Ishikawa (cell line): ENCODE measurements around the gene CD2AP.

Experiments
- CEBPB ChIP-seq: IDR thresholded peaks from 2 replicates; pipeline ENCODE4 v1.6.1; 2012
- CREB1 ChIP-seq: IDR thresholded peaks from 2 replicates; pipeline ENCODE4 v1.6.1; 2012; ENCODE audit warnings: low read depth
- EGR1 ChIP-seq: IDR thresholded peaks from 2 replicates; pipeline ENCODE4 v1.6.1; 2012
- EP300 ChIP-seq: IDR thresholded peaks from 2 replicates; pipeline ENCODE4 v1.6.1; 2012; ENCODE audit warnings: borderline replicate concordance
- FOXM1 ChIP-seq: IDR thresholded peaks from 2 replicates; pipeline ENCODE4 v1.6.1; 2012; ENCODE audit warnings: low read depth, borderline replicate concordance
- MAX ChIP-seq: IDR thresholded peaks from 2 replicates; pipeline ENCODE4 v1.6.1; 2012
- NFIC ChIP-seq: IDR thresholded peaks from 2 replicates; pipeline ENCODE4 v1.6.1; 2012
- RAD21 ChIP-seq: IDR thresholded peaks from 2 replicates; pipeline ENCODE4 v1.6.1; 2012; ENCODE audit warnings: low read depth
- REST ChIP-seq: IDR thresholded peaks from 2 replicates; pipeline ENCODE4 v1.6.1; 2012; ENCODE audit warnings: low read depth, mild to moderate bottlenecking
- TAF1 ChIP-seq: IDR thresholded peaks from 2 replicates; pipeline ENCODE4 v1.6.1; 2012; ENCODE audit warnings: low read depth, mild to moderate bottlenecking
- TCF12 ChIP-seq: IDR thresholded peaks from 2 replicates; pipeline ENCODE4 v1.6.1; 2012; ENCODE audit warnings: low read depth
- TEAD4 ChIP-seq: IDR thresholded peaks from 2 replicates; pipeline ENCODE4 v1.6.1; 2012
- USF1 ChIP-seq: IDR thresholded peaks from 2 replicates; pipeline ENCODE4 v1.6.1; 2012
- YY1 ChIP-seq: IDR thresholded peaks from 2 replicates; pipeline ENCODE4 v1.6.1; 2012; ENCODE audit warnings: low read depth
- ZBTB7A ChIP-seq: IDR thresholded peaks from 2 replicates; pipeline ENCODE4 v1.6.1; 2012; ENCODE audit warnings: low read depth

The CD2AP gene

GRCh38 chr6:47520282-47520681 lies 42.7 kb downstream of the CD2AP start:
- TF ChIP-seq CREB1 = no peak
- TF ChIP-seq ZBTB7A = no peak
- no peak for TF ChIP-seq TEAD4
- no peak for TF ChIP-seq EGR1

GRCh38 chr6:47521961-47522360 lies 44.4 kb downstream of the CD2AP start:
- no peak for TF ChIP-seq TCF12
- no peak for TF ChIP-seq FOXM1
- no peak for TF ChIP-seq YY1
- no peak for TF ChIP-seq REST
- TF ChIP-seq TAF1 = no peak
- TF ChIP-seq USF1 = no peak

GRCh38 chr6:47524136-47524845 lies 46.7 kb downstream of the CD2AP start:
- no peak for TF ChIP-seq RAD21
- TF ChIP-seq REST = no peak
- TF ChIP-seq EGR1 = no peak
- no peak for TF ChIP-seq NFIC
- no peak for TF ChIP-seq MAX
- no peak for TF ChIP-seq FOXM1
- TF ChIP-seq CREB1 = no peak
- TF ChIP-seq EP300 = no peak
- no peak for TF ChIP-seq YY1
- no peak for TF ChIP-seq ZBTB7A
- no peak for TF ChIP-seq TCF12
- no peak for TF ChIP-seq CEBPB
- no peak for TF ChIP-seq TAF1
- TF ChIP-seq USF1 = no peak
- TF ChIP-seq TEAD4 = no peak

GRCh38 chr6:47525330-47526057 lies 47.9 kb downstream of the CD2AP start:
- TF ChIP-seq FOXM1 (no peak), EGR1 (no peak), NFIC (no peak), CEBPB (no peak), YY1 (no peak), USF1 (no peak), REST (no peak), EP300 (no peak), RAD21 (no peak), TCF12 (no peak)
